ENCODE data around the gene KNOP1. TPM values are rescaled to one million over a fixed set of nuclear protein-coding genes. Genes with fewer than 3 reads are reported as not detected.

Gene KNOP1
- total and polyA plus RNA-seq, 10 of the 15 experiments (the other 5 are each of a cell fraction or from before 2014, with no cell fraction given), result 13.8 to 47.2 (median 32.1) TPM

GRCh38 chr16:19698480-19699465 lies 19.3 kb downstream of the KNOP1 start:
- Histone ChIP-seq H3K27ac (ENCODE audit: control insufficient read depth, insufficient read depth) (no peak overlapping the region), H3K27me3 (replicated peaks in 1 of 2; ENCODE audit: control insufficient read depth in 2 of 2, insufficient read depth in 2 of 2, low read length in 1 of 2) (no peaks in the 10 kb centered on the region), H3K79me2 (ENCODE audit: control insufficient read depth, insufficient read depth, low read length) (no peaks in the 10 kb centered on the region), H3K4me3 (no peak overlapping the region), H3K36me3 (ENCODE audit: control insufficient read depth in 2 of 2, insufficient read depth in 2 of 2, low read length in 1 of 2) (peaks cover 3 to 4% of the 10 kb centered on the region in 2 experiments; a peak in 3 of 4 replicates), H3K4me2 (ENCODE audit: control insufficient read depth, insufficient read depth) (no peak overlapping the region), H2AFZ (ENCODE audit: control insufficient read depth, low read depth, low read length) (no peak overlapping the region), H4K20me1 (ENCODE audit: control insufficient read depth, insufficient read depth) (no peaks in the 10 kb centered on the region), H3K4me1 (ENCODE audit: control insufficient read depth, insufficient read depth, low read length) (0 out of 2 replicates have a peak, but pooled peaks cover 2% of the 10 kb centered on the region), H3K9me3 (replicated peaks; ENCODE audit: control insufficient read depth, insufficient read depth, low read length) (no peaks in the 10 kb centered on the region), H3K9ac (ENCODE audit: control insufficient read depth, insufficient read depth, low read length) (no peak overlapping the region)
- intact Hi-C loops (cut with micrococcal nuclease; ENCODE audit: unreplicated experiment), result no loop called here
- ATAC-seq (no peak), DNase-seq (ENCODE audit: low read depth, low spot score) (no peak), FAIRE-seq (no peak)
- WGBS (ENCODE audit: insufficient coverage, insufficient replicate concordance, low lambda C conversion rate, missing lambda C conversion rate), result 79% methylated on average over 19 of the region's 19 CpGs
- ChIA-PET POLR2A (no interaction called here), RAD21 (ENCODE audit: unreplicated experiment) (interaction anchor here (0.9 kb wide), 1 partner anchor 77 kb away, joined by 3 read pairs; no protein-coding TSS in a partner anchor), SMC1A (ENCODE audit: uncharacterized antibody, unreplicated experiment) (interaction anchor here (1.5 kb wide), 1 partner anchor 183 kb away, joined by 3 read pairs; no protein-coding TSS in a partner anchor), CTCF (no interaction called here)
- BruUV-seq (replicated peaks), result no TSS peak
- peak; percentile 65 for TF ChIP-seq RUNX3 (IDR thresholded peaks at IDR 0.05; ENCODE audit: low read length)
- TF ChIP-seq BACH1 (IDR thresholded peaks at IDR 0.05; ENCODE audit: borderline replicate concordance), result no peak
- in situ Hi-C loops (cut with MboI), result no loop called here

- RAD21 ChIA-PET (ENCODE audit: unreplicated experiment), result no interaction called here
- in situ Hi-C loops (cut with MboI), result no loop called here
- no peak overlapping the region for H3K4me2 ChIP-seq (ENCODE audit: control insufficient read depth, insufficient read depth)
- H3K36me3 ChIP-seq (ENCODE audit: control insufficient read depth in 2 of 2, insufficient read depth in 2 of 2, low read length in 1 of 2), result peaks cover 0 to 5% of the 10 kb centered on the region in 2 experiments; a peak in 2 of 4 replicates
- SMC1A ChIA-PET (ENCODE audit: uncharacterized antibody, unreplicated experiment), result no interaction called here
- intact Hi-C loops (cut with micrococcal nuclease; ENCODE audit: unreplicated experiment), result no loop called here
- DNase-seq (ENCODE audit: low read depth, low spot score) (no peak), ATAC-seq (no peak), FAIRE-seq (no peak)
- H3K27ac ChIP-seq (ENCODE audit: control insufficient read depth, insufficient read depth), result no peak overlapping the region
- H3K4me3 ChIP-seq, result no peak overlapping the region
- TF ChIP-seq LARP7 (IDR thresholded peaks at IDR 0.05) (no peak), SMARCA5 (IDR thresholded peaks at IDR 0.05) (no peak), FOXK2 (IDR thresholded peaks at IDR 0.05) (no peak)
- H3K4me1 ChIP-seq (ENCODE audit: control insufficient read depth, insufficient read depth, low read length), result 0 out of 2 replicates have a peak, but pooled peaks cover 2% of the 10 kb centered on the region
- H3K27me3 ChIP-seq (replicated peaks in 1 of 2; ENCODE audit: control insufficient read depth in 2 of 2, insufficient read depth in 2 of 2, low read length in 1 of 2), result no peaks in the 10 kb centered on the region
- H3K79me2 ChIP-seq (ENCODE audit: control insufficient read depth, insufficient read depth, low read length), result no peaks in the 10 kb centered on the region
- 95% methylated on average over 8 of the region's 8 CpGs for WGBS (ENCODE audit: insufficient coverage, insufficient replicate concordance, low lambda C conversion rate, missing lambda C conversion rate)
- BruUV-seq (replicated peaks), result no TSS peak
- H3K9ac ChIP-seq (ENCODE audit: control insufficient read depth, insufficient read depth, low read length), result no peak overlapping the region
- POLR2A ChIA-PET, result no interaction called here
- H4K20me1 ChIP-seq (ENCODE audit: control insufficient read depth, insufficient read depth), result no peaks in the 10 kb centered on the region
- CTCF ChIA-PET, result no interaction called here
- no peaks in the 10 kb centered on the region for H3K9me3 ChIP-seq (replicated peaks; ENCODE audit: control insufficient read depth, insufficient read depth, low read length)
- no peak overlapping the region for H2AFZ ChIP-seq (ENCODE audit: control insufficient read depth, low read depth, low read length)
These were observed 20.2 kb downstream of the KNOP1 start for GRCh38 chr16:19697756-19698318.

Measured in GM12878 (cell line).